HG03521 (cell line): ENCODE measurements around the gene TOMM20L.

Source experiments
- ATAC-seq: cut with Tn5 transposase; IDR thresholded peaks from one replicate; pipeline ENCODE4 v1.9.1; 2021; ENCODE audit warnings: mild to moderate bottlenecking, moderate library complexity; ENCODE audit not compliant: unreplicated experiment

The TOMM20L gene

GRCh38 chr14:58426670-58427280, 31.0 kb downstream of the TOMM20L start:
- ATAC-seq: peak; percentile 28

GRCh38 chr14:58427281-58428117, 31.8 kb downstream of the TOMM20L start, which contains the start of the genes KIAA0586 and TIMM9:
Gene KIAA0586, plus strand, starts transcription at chr14:58427719. Its CDS starts 546 bp downstream, at chr14:58428265.
Gene TIMM9, minus strand, starts transcription at chr14:58427531. Its CDS starts 15,586 bp downstream, at chr14:58411945.
- ATAC-seq: peak; percentile 88

- ATAC-seq: no peak
Observed at GRCh38 chr14:58428118-58428683, 32.5 kb downstream of the TOMM20L start.

GRCh38 chr14:58430156-58430555, 34.4 kb downstream of the TOMM20L start:
- ATAC-seq: no peak

GRCh38 chr14:58439476-58439875, 43.7 kb downstream of the TOMM20L start:
- ATAC-seq: no peak

GRCh38 chr14:58444627-58445026, 48.9 kb downstream of the TOMM20L start:
- ATAC-seq: no peak

GRCh38 chr14:58455593-58456265, 60.0 kb downstream of the TOMM20L start:
- ATAC-seq: no peak
